ENCODE results near the gene MAPK8.

MAPK8 gene

DNA sequence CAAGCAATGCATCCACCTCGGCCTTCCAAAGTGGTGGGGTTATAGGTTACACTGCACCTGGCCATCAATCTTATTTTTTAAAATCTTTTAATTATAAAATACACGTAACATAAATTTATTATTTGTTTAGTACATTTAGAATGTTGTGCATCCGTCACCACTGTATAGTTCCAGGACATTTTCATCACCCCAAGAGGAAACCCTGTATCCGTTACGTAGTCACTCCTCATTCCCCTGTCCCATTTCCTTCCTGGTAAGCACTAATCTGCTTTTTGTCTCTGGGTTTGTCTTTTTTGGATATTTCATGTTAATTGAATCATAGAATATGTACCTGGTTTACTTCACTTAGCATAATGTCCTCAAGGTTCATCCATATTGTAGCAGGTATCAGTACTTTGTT is 51.2 kb downstream of the MAPK8 start:
- H3K4me3 ChIP-seq (ENCODE audit: low read depth, low read length) = no peak overlapping the region
- no peak for DNase-seq (ENCODE audit: low read depth)
- no peak for TF ChIP-seq POLR2A (IDR thresholded peaks at IDR 0.05; ENCODE audit: extremely low read depth, insufficient read length)
- TF ChIP-seq, protein P1, sequence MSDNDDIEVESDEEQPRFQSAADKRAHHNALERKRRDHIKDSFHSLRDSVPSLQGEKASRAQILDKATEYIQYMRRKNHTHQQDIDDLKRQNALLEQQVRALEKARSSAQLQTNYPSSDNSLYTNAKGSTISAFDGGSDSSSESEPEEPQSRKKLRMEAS (IDR thresholded peaks at IDR 0.05; ENCODE audit: low read depth, low read length) = no peak
- no peak for TF ChIP-seq MYC (IDR thresholded peaks at IDR 0.05; ENCODE audit: low read depth, low read length)
- TF ChIP-seq, protein P2, sequence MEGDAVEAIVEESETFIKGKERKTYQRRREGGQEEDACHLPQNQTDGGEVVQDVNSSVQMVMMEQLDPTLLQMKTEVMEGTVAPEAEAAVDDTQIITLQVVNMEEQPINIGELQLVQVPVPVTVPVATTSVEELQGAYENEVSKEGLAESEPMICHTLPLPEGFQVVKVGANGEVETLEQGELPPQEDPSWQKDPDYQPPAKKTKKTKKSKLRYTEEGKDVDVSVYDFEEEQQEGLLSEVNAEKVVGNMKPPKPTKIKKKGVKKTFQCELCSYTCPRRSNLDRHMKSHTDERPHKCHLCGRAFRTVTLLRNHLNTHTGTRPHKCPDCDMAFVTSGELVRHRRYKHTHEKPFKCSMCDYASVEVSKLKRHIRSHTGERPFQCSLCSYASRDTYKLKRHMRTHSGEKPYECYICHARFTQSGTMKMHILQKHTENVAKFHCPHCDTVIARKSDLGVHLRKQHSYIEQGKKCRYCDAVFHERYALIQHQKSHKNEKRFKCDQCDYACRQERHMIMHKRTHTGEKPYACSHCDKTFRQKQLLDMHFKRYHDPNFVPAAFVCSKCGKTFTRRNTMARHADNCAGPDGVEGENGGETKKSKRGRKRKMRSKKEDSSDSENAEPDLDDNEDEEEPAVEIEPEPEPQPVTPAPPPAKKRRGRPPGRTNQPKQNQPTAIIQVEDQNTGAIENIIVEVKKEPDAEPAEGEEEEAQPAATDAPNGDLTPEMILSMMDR (IDR thresholded peaks at IDR 0.05; ENCODE audit: low read depth, low read length) = no peak

DNA sequence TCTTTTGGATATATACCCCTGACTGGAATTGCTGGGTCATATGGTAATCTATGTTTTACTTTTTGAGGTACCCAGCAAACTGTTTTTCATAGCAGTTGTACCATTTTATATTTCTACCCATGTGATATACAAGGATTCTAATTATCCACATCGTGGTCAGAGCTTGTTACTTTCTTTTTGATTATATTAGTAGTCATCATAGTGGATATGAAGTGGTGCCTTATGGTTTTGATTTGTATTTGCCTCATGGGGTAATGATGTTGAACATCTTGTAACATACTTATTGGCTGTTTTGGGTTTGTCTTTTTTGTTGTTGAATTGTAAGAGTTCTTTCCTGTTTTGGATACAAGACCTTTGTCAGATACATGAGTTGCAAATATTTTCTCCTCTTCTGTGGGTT is 51.7 kb downstream of the MAPK8 start:
- no peak overlapping the region for H3K4me3 ChIP-seq (ENCODE audit: low read depth, low read length)
- no peak for DNase-seq (ENCODE audit: low read depth)
- TF ChIP-seq, protein P1 (IDR thresholded peaks at IDR 0.05; ENCODE audit: low read depth, low read length) = no peak
- TF ChIP-seq MYC (IDR thresholded peaks at IDR 0.05; ENCODE audit: low read depth, low read length) (no peak), POLR2A (IDR thresholded peaks at IDR 0.05; ENCODE audit: extremely low read depth, insufficient read length) (no peak)
- TF ChIP-seq, protein P2 (IDR thresholded peaks at IDR 0.05; ENCODE audit: low read depth, low read length) = no peak

DNA sequence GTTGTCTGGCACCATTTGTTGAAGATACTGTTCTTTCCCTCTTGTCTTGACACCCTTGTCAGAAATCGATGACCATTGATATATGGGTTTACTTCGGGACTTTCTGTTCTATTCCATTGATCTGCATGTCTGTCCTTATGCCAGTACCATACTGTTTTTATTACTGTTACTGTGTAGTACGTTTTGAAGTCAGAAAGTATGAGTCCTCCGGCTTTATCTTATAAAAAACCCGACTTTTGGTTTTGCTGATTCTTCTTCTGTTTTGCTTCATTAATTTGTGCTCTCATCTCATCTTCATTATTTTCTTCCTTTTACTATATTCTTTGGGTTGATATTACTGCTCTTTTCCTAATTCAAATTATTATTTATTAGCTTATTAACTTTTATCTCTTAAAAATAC is 52.4 kb downstream of the MAPK8 start:
- DNase-seq (ENCODE audit: low read depth) = no peak
- no peak overlapping the region for H3K4me3 ChIP-seq (ENCODE audit: low read depth, low read length)
- TF ChIP-seq, protein P2 (IDR thresholded peaks at IDR 0.05; ENCODE audit: low read depth, low read length) = no peak
- TF ChIP-seq, protein P1 (IDR thresholded peaks at IDR 0.05; ENCODE audit: low read depth, low read length) = no peak
- TF ChIP-seq MYC (IDR thresholded peaks at IDR 0.05; ENCODE audit: low read depth, low read length) = no peak
- no peak for TF ChIP-seq POLR2A (IDR thresholded peaks at IDR 0.05; ENCODE audit: extremely low read depth, insufficient read length)

DNA sequence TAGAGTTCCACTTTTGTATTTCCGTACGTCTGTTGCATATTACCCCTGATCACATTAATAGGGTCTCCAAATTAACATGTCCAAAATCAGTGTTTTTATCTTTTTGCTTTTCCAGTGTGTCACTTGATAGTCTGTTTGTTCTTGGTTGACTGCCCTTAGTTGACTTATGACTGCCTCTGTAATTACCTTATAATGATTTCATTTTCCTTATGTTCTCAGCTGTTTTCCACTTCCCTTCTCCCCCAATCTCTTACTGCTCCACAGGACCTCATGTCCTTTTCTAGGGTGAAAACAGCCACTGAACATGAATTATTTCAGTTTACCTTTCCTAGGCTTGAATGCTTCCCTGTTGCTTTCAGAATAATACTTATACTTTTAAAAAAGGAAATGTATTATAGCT is 54.7 kb downstream of the MAPK8 start:
- TF ChIP-seq, protein P2 (IDR thresholded peaks at IDR 0.05; ENCODE audit: low read depth, low read length) = no peak
- TF ChIP-seq MYC (IDR thresholded peaks at IDR 0.05; ENCODE audit: low read depth, low read length) (no peak), POLR2A (IDR thresholded peaks at IDR 0.05; ENCODE audit: extremely low read depth, insufficient read length) (no peak)
- TF ChIP-seq, protein P1 (IDR thresholded peaks at IDR 0.05; ENCODE audit: low read depth, low read length) = no peak
- no peak overlapping the region for H3K4me3 ChIP-seq (ENCODE audit: low read depth, low read length)
- no peak for DNase-seq (ENCODE audit: low read depth)

DNA sequence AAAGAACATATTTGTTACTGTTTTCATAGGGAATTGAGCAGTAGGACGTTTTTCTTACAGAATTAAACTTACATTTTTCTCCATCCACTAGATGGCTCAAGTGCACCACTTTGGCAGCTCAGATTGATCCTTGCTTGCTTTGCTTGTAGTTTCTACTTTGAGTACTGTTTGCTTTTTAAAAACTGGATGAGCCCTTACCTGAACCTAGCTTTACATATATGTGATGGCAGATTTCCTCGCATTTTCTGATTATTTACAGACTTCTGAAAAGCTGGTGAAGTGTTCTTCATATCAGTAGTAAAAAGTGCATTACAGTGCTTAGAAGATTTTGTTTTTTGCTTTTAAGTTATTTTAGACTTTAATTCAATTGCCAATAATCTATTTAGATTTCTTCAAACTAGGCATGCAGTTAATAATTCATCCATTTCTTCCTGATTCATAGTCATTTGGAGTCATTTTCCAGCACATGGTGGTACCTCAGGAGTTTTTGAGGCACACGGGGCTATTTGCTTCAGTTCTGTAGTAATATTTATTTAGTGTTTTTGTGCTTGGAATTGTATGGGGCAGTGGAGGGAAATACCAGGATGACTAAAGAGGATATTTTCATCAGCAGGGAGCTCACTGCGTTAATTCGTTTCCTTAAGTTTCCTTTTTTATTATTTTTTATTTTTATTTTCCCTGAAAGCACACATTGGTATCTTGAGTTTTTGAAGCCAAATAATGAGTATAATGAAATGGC is 57.3 kb downstream of the MAPK8 start:
- TF ChIP-seq POLR2A (IDR thresholded peaks at IDR 0.05; ENCODE audit: extremely low read depth, insufficient read length) (no peak), MYC (IDR thresholded peaks at IDR 0.05; ENCODE audit: low read depth, low read length) (no peak)
- TF ChIP-seq, protein P2 (IDR thresholded peaks at IDR 0.05; ENCODE audit: low read depth, low read length) = peak; percentile 52
- TF ChIP-seq, protein P1 (IDR thresholded peaks at IDR 0.05; ENCODE audit: low read depth, low read length) = no peak
- peak; percentile 76 for DNase-seq (ENCODE audit: low read depth)

More for the DNA sequence above, 57.3 kb downstream of the MAPK8 start:
- H3K4me3 ChIP-seq (ENCODE audit: low read depth, low read length) = no peak overlapping the region
